SK-MEL-5 (cell line): Measurements from ENCODE around the gene C5. TPM values are rescaled to one million over a fixed set of nuclear protein-coding genes. Genes with fewer than 3 reads are reported as not detected.
"Not testable (repeated sequence)": the region's sequence is repeated elsewhere in the genome, so short reads cannot be mapped to it uniquely, and the experiment has no call there.

Source experiments
- DNase-seq: peaks from one replicate; pipeline ENCODE4 v3.0.0-alpha.2; 2016; ENCODE audit warnings: low read depth, low spot score
- in situ Hi-C: cut with HindIII; loops from 2 replicates; pipeline ENCODE4 v1.10.0; 2016; ENCODE audit warnings: low sequenced_read_pairs, high pct_unique_total_duplicates, low pct_unique_long_range_greater_than_20kb
- total RNA-seq: library from RNA; depleted of rRNA; stranded (reverse); fragments of >200 nt; shearing (Covaris generic); gene quantifications from 2 replicates; pipeline ENCODE4 v1.2.3, GENCODE V29; 2014

The C5 gene
- total RNA-seq, 1 experiment from 2014 or later = 1.9 TPM

- no peak for DNase-seq
- in situ Hi-C loops = no loop called here
Measured at GRCh38 chr9:120999317-120999716, 50.8 kb downstream of the C5 start.

- no peak for DNase-seq
- in situ Hi-C loops = no loop called here
Measured at GRCh38 chr9:120998111-120998510, 52.0 kb downstream of the C5 start.

- in situ Hi-C loops = no loop called here
- no peak for DNase-seq
Measured at GRCh38 chr9:120997502-120997901, 52.6 kb downstream of the C5 start.

- DNase-seq = no peak
- in situ Hi-C loops = no loop called here
Measured at GRCh38 chr9:120996409-120996808, 53.7 kb downstream of the C5 start.

GRCh38 chr9:120989065-120989464 is 61.0 kb downstream of the C5 start:
- no peak for DNase-seq
- in situ Hi-C loops = no loop called here

- peak; percentile 81 for DNase-seq
- in situ Hi-C loops = no loop called here
Measured at GRCh38 chr9:120985819-120986222, 64.3 kb downstream of the C5 start.

GRCh38 chr9:120983259-120983837 is 66.7 kb downstream of the C5 start:
- no peak for DNase-seq
- in situ Hi-C loops = no loop called here

GRCh38 chr9:120982836-120983235 is 67.2 kb downstream of the C5 start:
- no peak for DNase-seq
- in situ Hi-C loops = no loop called here

GRCh38 chr9:120980951-120981350 is 69.1 kb downstream of the C5 start:
- DNase-seq = peak; percentile 14
- in situ Hi-C loops = no loop called here

- in situ Hi-C loops = no loop called here
- DNase-seq = no peak
Measured at GRCh38 chr9:120979797-120980196, 70.3 kb downstream of the C5 start.

- no peak for DNase-seq
- in situ Hi-C loops = no loop called here
Measured at GRCh38 chr9:120978987-120979386, 71.1 kb downstream of the C5 start.

GRCh38 chr9:120977321-120977720 is 72.8 kb downstream of the C5 start:
- in situ Hi-C loops = no loop called here
- DNase-seq = no peak

- in situ Hi-C loops = no loop called here
- peak; percentile 84 for DNase-seq
Measured at GRCh38 chr9:120974921-120975320, 75.2 kb downstream of the C5 start.

- in situ Hi-C loops = no loop called here
- no peak for DNase-seq
Measured at GRCh38 chr9:120974181-120974580, 75.9 kb downstream of the C5 start.

- in situ Hi-C loops = no loop called here
- no peak for DNase-seq
Measured at GRCh38 chr9:120971938-120972337, 78.1 kb downstream of the C5 start.

GRCh38 chr9:120971471-120971870 is 78.6 kb downstream of the C5 start:
- in situ Hi-C loops, DNase-seq: not testable (repeated sequence)

- in situ Hi-C loops = no loop called here
- no peak for DNase-seq
Measured at GRCh38 chr9:120970244-120970643, 79.8 kb downstream of the C5 start.

GRCh38 chr9:120966013-120966369 is 84.1 kb downstream of the C5 start:
- in situ Hi-C loops = no loop called here
- DNase-seq = no peak

GRCh38 chr9:120965344-120966012 is 84.6 kb downstream of the C5 start:
- peak; percentile 58 for DNase-seq
- in situ Hi-C loops = no loop called here

- in situ Hi-C loops = no loop called here
- DNase-seq = no peak
Measured at GRCh38 chr9:120961936-120962335, 88.1 kb downstream of the C5 start.
